ENCODE data around the gene DDX60. TPM values are rescaled to one million over a fixed set of nuclear protein-coding genes. Genes with fewer than 3 reads are reported as not detected.
"Not testable (repeated sequence)": the region's sequence is repeated elsewhere in the genome, so short reads cannot be mapped to it uniquely, and the experiment has no call there.

DDX60 gene
- total and polyA plus RNA-seq, 12 donors, result 2.8 to 26.2 (median 12.0) TPM

- intact Hi-C loops (cut with DNase I), result no loop called here
- no peak overlapping the region for H3K27ac ChIP-seq
- TF ChIP-seq CTCF (IDR thresholded peaks at IDR 0.05) (no peak), POLR2A (IDR thresholded peaks at IDR 0.05) (no peak)
- no peaks in the 10 kb centered on the region for H3K27me3 ChIP-seq
- H3K36me3 ChIP-seq (replicated peaks in 1 of 2), result no peaks in the 10 kb centered on the region
- H3K4me1 ChIP-seq (replicated peaks in 1 of 2), result no peaks in the 10 kb centered on the region
- WGBS, 4 donors, result 70 to 81% (median 80%) methylated on average over 3 of the region's 3 CpGs
- H3K4me3 ChIP-seq, result no peak overlapping the region
- no peak for DNase-seq
- no peaks in the 10 kb centered on the region for H3K9me3 ChIP-seq (replicated peaks in 1 of 3)
Measured at GRCh38 chr4:168337550-168337940, 19.0 kb upstream of the DDX60 start.

GRCh38 chr4:168336837-168337549 is 18.4 kb upstream of the DDX60 start:
- no peak overlapping the region for H3K4me3 ChIP-seq
- no peak overlapping the region for H3K27ac ChIP-seq
- no peaks in the 10 kb centered on the region for H3K4me1 ChIP-seq (replicated peaks in 1 of 2)
- H3K27me3 ChIP-seq, result no peaks in the 10 kb centered on the region
- intact Hi-C loops (cut with DNase I), result no loop called here
- DNase-seq, result no peak
- WGBS, 4 donors, result 63 to 75% (median 66%) methylated on average over 3 of the region's 3 CpGs
- TF ChIP-seq CTCF (IDR thresholded peaks at IDR 0.05), result no peak
- TF ChIP-seq POLR2A (IDR thresholded peaks at IDR 0.05), result no peak
- no peaks in the 10 kb centered on the region for H3K9me3 ChIP-seq (replicated peaks in 1 of 3)
- H3K36me3 ChIP-seq (replicated peaks in 1 of 2), result no peaks in the 10 kb centered on the region

- H3K36me3 ChIP-seq (replicated peaks in 1 of 2), result no peaks in the 10 kb centered on the region
- no peaks in the 10 kb centered on the region for H3K27me3 ChIP-seq
- no peak for DNase-seq
- H3K9me3 ChIP-seq (replicated peaks in 1 of 3), result no peaks in the 10 kb centered on the region
- H3K27ac ChIP-seq, result no peak overlapping the region
- no peaks in the 10 kb centered on the region for H3K4me1 ChIP-seq (replicated peaks in 1 of 2)
- TF ChIP-seq CTCF (IDR thresholded peaks at IDR 0.05) (no peak), POLR2A (IDR thresholded peaks at IDR 0.05) (no peak)
- no peak overlapping the region for H3K4me3 ChIP-seq
- intact Hi-C loops (cut with DNase I), result no loop called here
Measured at GRCh38 chr4:168335621-168336020, 17.1 kb upstream of the DDX60 start.

- H3K9me3 ChIP-seq (replicated peaks in 1 of 3), result no peaks in the 10 kb centered on the region
- TF ChIP-seq POLR2A (IDR thresholded peaks at IDR 0.05) (no peak), CTCF (IDR thresholded peaks at IDR 0.05) (no peak)
- WGBS, 4 donors, result 56 to 75% (median 65%) methylated on average over 1 of the region's 1 CpG
- H3K4me3 ChIP-seq, result no peak overlapping the region
- H3K36me3 ChIP-seq (replicated peaks in 1 of 2), result no peaks in the 10 kb centered on the region
- no peaks in the 10 kb centered on the region for H3K4me1 ChIP-seq (replicated peaks in 1 of 2)
- H3K27me3 ChIP-seq, result no peaks in the 10 kb centered on the region
- H3K27ac ChIP-seq, result no peak overlapping the region
- intact Hi-C loops (cut with DNase I), result no loop called here
- DNase-seq, result no peak
Measured at GRCh38 chr4:168334053-168334452, 15.5 kb upstream of the DDX60 start.

- H3K36me3 ChIP-seq (replicated peaks in 1 of 2); H3K27me3 ChIP-seq; H3K27ac ChIP-seq; intact Hi-C loops (cut with DNase I); H3K4me3 ChIP-seq; H3K4me1 ChIP-seq (replicated peaks in 1 of 2); H3K9me3 ChIP-seq (replicated peaks in 1 of 3); DNase-seq: not testable (repeated sequence)
- WGBS, 4 donors, result 71 to 90% (median 79%) methylated on average over 2 to 3 of the region's 3 CpGs
Measured at GRCh38 chr4:168330575-168330974, 12.0 kb upstream of the DDX60 start.
